Vein endothelial cell (primary cell): ENCODE data around the gene CMTM3. TPM values are rescaled to one million over a fixed set of nuclear protein-coding genes. Genes with fewer than 3 reads are reported as not detected.

Experiments used
- small RNA-seq: library from RNA; depleted of rRNA; stranded (forward); fragments of <200 nt; gene quantifications from one replicate; pipeline ENCODE3, GENCODE V24; 2012
- total RNA-seq: library from RNA; depleted of rRNA; stranded (reverse); fragments of >200 nt; gene quantifications from 2 replicates; pipeline ENCODE4 v1.2.3, GENCODE V29; 2012

Gene CMTM3, protein sequence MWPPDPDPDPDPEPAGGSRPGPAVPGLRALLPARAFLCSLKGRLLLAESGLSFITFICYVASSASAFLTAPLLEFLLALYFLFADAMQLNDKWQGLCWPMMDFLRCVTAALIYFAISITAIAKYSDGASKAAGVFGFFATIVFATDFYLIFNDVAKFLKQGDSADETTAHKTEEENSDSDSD
- 63.1 and 64.3 TPM in 2 replicates for total RNA-seq

DNA sequence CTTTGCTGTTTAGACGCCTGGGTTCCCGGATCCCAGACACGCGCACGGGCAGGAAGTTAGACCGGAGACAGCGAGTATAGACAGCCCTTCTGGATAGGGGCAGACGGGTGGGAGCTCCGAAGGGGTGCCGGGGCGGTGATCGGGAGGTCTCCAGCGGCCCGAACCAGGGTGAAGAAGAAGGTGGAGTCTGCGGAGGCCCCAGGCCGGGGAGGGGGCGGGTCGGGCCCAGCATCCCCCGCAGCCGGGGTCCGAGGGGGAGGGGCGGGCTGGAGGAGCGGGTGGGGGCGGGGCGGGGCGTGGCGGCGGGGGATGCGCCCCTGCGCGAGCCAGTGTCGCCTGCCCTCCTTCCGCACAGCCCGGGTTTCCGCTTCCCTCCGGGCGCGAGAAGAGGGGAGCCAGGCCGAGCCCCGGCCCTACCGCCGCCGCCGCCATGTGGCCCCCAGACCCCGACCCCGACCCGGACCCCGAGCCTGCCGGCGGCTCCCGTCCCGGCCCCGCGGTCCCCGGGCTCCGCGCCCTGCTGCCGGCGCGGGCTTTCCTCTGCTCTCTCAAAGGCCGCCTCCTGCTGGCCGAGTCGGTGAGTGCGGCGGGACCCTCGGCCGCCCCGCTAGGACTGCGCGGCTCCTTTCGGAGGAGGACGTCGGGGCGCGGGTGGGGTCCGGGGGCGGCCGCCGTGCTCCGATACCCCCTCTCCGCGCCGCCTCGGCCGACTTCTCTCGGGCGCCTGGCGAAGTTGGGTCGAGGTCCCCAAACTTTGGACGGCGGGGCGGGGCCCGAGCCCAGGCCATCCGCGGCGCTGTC lies at the start of gene CMTM3:
Gene CMTM3 (plus strand): TSS at position 329 of the 801 bp plus-strand sequence. CDS start 102 bp downstream, at position 431.

GRCh38 chr16:66566051-66566901 lies 38.2 kb upstream of the CMTM3 start, which contains the start of gene CMTM1:
TSS of gene CMTM1 (plus strand) at chr16:66566439. CDS start at chr16:66566514, 75 bp downstream.

GRCh38 chr16:66578651-66579531 lies 25.6 kb upstream of the CMTM3 start, which contains the start of gene CMTM2:
TSS of gene CMTM2 (plus strand) at chr16:66579463. CDS start at chr16:66579608, 145 bp downstream.

Small RNA genes within 50 kb of the gene (small RNA-seq; reads per million reads assigned to genes)
- not detected for gene CKLF-CMTM1

Other genes starting within 250 kb of the CMTM3 start
- gene CDH5, start 238.0 kb upstream of the CMTM3 start, total RNA-seq: 1,229 and 1,316 TPM in 2 replicates
- not detected in 2 replicates for gene BEAN1, start 177.4 kb upstream of the CMTM3 start, total RNA-seq
- 34.6 and 39.5 TPM in 2 replicates for gene TK2, start 54.6 kb upstream of the CMTM3 start, total RNA-seq
- gene CKLF, start 52.1 kb upstream of the CMTM3 start, total RNA-seq: 60.1 and 61.9 TPM in 2 replicates
- 2.3 and 3.1 TPM in 2 replicates for gene CMTM1, start 38.3 kb upstream of the CMTM3 start, total RNA-seq
- not detected in 2 replicates for gene CMTM2, start 25.2 kb upstream of the CMTM3 start, total RNA-seq
- gene CMTM4, start 92.0 kb downstream of the CMTM3 start, total RNA-seq: 13.0 and 16.0 TPM in 2 replicates
- gene DYNC1LI2, start 146.9 kb downstream of the CMTM3 start, total RNA-seq: 151 and 204 TPM in 2 replicates
- gene TERB1, start 196.9 kb downstream of the CMTM3 start, total RNA-seq: 0.10 TPM in 1 of 2 replicates, not detected in the other
- 51.9 and 66.2 TPM in 2 replicates for gene NAE1, start 226.3 kb downstream of the CMTM3 start, total RNA-seq
- gene CA7, start 239.7 kb downstream of the CMTM3 start, total RNA-seq: not detected in 2 replicates